ENCODE data around the gene LHX1. TPM values are rescaled to one million over a fixed set of nuclear protein-coding genes. Genes with fewer than 3 reads are reported as not detected.

LHX1 gene
- total RNA-seq, 3 donors from 2014 or later (not counting 1 experiment from before 2014, with no cell fraction given) = not detected

DNA sequence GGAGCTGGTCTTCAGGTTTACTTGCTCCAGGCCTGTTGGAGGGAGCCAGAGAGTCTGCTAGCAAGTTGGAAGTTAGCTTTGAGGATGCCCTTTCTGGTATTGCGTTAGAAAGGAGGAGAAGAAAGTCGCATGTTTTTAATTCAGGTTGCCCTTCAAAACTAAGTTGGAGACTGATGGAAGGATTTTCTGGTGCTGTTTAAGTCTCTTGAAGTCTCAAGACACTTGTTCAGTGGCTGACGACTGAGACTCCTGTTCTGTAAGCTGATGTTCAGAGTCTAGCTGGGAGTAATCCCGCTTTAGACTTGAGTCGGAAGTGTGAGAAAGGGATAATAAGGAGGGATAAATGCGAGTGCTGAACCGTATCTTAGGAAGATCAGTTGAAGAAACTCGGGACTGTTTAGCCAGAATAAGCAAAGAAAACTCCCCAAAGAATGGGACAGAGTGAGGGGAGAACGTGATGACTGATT lies 12.2 kb downstream of the LHX1 start:
- Histone ChIP-seq H3K36me3 (ENCODE audit: control insufficient read depth, insufficient read depth, low read length) (peaks cover 25% of the 10 kb centered on the region), H3K4me3 (ENCODE audit: low read length) (peak overlapping the region; percentile 93), H3K4me1 (ENCODE audit: control insufficient read depth, insufficient read depth, low read length) (peaks cover 21% of the 10 kb centered on the region), H3K27ac (ENCODE audit: low read length) (peak overlapping the region; percentile 88), H3K9me3 (ENCODE audit: control insufficient read depth, insufficient read depth, low read length) (no peaks in the 10 kb centered on the region), H3K27me3 (ENCODE audit: control insufficient read depth, insufficient read depth, low read length) (peaks cover 32% of the 10 kb centered on the region)
- no peak for DNase-seq
- Mint-ChIP-seq H3K36me3 (peaks cover 21% of the 10 kb centered on the region), H3K27ac (peak overlapping the region; percentile 95 to 96), H3K4me3 (peak overlapping the region; percentile 100), H3K9me3 (no peaks in the 10 kb centered on the region), H3K4me1 (peaks cover 57 to 59% of the 10 kb centered on the region in 2 donors), H3K27me3 (ENCODE audit: low read depth in 2 of 2) (peaks cover 24 to 27% of the 10 kb centered on the region in 2 donors)
- 21% methylated on average over 9 of the region's 9 CpGs for WGBS (ENCODE audit: insufficient coverage)
- TF ChIP-seq, protein P1, sequence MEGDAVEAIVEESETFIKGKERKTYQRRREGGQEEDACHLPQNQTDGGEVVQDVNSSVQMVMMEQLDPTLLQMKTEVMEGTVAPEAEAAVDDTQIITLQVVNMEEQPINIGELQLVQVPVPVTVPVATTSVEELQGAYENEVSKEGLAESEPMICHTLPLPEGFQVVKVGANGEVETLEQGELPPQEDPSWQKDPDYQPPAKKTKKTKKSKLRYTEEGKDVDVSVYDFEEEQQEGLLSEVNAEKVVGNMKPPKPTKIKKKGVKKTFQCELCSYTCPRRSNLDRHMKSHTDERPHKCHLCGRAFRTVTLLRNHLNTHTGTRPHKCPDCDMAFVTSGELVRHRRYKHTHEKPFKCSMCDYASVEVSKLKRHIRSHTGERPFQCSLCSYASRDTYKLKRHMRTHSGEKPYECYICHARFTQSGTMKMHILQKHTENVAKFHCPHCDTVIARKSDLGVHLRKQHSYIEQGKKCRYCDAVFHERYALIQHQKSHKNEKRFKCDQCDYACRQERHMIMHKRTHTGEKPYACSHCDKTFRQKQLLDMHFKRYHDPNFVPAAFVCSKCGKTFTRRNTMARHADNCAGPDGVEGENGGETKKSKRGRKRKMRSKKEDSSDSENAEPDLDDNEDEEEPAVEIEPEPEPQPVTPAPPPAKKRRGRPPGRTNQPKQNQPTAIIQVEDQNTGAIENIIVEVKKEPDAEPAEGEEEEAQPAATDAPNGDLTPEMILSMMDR (IDR thresholded peaks at IDR 0.05) = no peak
- intact Hi-C loops (cut with micrococcal nuclease) = loop anchor here (2.0 to 10.0 kb wide), 4 partner anchors 15 to 1075 kb away; partner anchors contain the start of gene SYNRG
- ATAC-seq = peak in 1 of 3 donors; percentile 14

DNA sequence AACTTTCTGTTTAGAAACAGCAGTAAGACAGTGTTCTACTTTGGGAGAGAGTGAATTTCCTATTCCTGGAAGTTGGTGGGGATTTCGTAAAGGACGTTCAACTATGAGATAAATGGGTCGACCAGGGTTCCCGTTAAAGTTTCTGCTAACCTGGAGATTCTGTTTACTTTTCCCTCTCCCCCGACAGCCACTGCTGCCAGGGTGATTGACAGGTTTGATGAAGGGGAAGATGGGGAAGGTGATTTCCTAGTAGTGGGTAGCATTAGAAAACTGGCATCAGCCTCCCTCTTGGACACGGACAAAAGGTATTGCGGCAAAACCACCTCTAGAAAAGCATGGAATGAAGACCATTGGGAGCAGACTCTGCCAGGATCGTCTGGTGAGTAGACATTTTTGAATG lies 12.8 kb downstream of the LHX1 start:
- Mint-ChIP-seq H3K27ac (peak overlapping the region; percentile 95 to 96), H3K4me1 (peaks cover 59 to 62% of the 10 kb centered on the region in 2 donors), H3K4me3 (peak overlapping the region; percentile 100), H3K27me3 (ENCODE audit: low read depth in 2 of 2) (peaks cover 18 to 22% of the 10 kb centered on the region in 2 donors), H3K36me3 (peaks cover 24% of the 10 kb centered on the region), H3K9me3 (no peaks in the 10 kb centered on the region)
- ATAC-seq (no peak), DNase-seq (no peak)
- intact Hi-C loops (cut with micrococcal nuclease) = no loop called here
- Histone ChIP-seq H3K36me3 (ENCODE audit: control insufficient read depth, insufficient read depth, low read length) (peaks cover 30% of the 10 kb centered on the region), H3K4me3 (ENCODE audit: low read length) (peak overlapping the region; percentile 93), H3K27me3 (ENCODE audit: control insufficient read depth, insufficient read depth, low read length) (peaks cover 26% of the 10 kb centered on the region), H3K9me3 (ENCODE audit: control insufficient read depth, insufficient read depth, low read length) (no peaks in the 10 kb centered on the region), H3K4me1 (ENCODE audit: control insufficient read depth, insufficient read depth, low read length) (peaks cover 21% of the 10 kb centered on the region), H3K27ac (ENCODE audit: low read length) (no peak overlapping the region)
- WGBS (ENCODE audit: insufficient coverage) = 71% methylated on average over 7 of the region's 8 CpGs
- TF ChIP-seq, protein P1 (IDR thresholded peaks at IDR 0.05) = no peak

DNA sequence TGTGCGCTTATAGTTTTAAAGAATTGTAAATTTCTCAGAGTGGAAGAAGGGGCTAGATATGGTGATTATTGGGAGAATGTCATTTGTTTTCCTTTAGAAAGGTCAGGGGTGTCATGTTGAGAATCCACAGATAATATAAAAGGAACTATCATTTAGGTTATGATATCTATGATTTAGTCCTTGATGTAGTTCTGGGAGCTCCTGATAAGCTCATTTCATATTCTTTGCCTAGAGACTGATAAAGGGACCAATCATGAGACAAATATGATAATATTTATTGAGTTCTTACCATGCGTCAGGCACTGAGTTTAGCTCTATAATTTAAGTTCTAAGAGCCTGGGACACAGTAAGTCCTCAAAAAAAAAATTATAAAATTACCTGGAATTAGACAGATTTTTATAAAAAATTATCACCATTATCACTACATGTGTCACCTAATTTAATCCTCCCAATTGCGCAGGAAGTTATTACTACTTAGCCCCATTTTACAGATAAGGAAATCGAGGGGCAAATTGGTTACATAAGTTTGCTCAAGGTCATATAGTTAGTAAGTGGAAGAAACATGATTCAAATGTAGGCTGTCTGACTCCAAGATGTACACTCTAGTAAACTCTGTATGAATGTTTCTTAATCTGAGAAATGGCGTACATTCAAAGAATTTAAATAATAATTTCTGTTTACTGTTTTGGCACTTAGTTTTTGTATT lies 14.0 kb downstream of the LHX1 start:
- no peak overlapping the region for H3K27ac Mint-ChIP-seq
- peaks cover 24% of the 10 kb centered on the region for H3K36me3 Mint-ChIP-seq
- DNase-seq (no peak), ATAC-seq (no peak)
- peaks cover 59 to 66% of the 10 kb centered on the region in 2 donors for H3K4me1 Mint-ChIP-seq
- intact Hi-C loops (cut with micrococcal nuclease) = no loop called here
- Histone ChIP-seq H3K27me3 (ENCODE audit: control insufficient read depth, insufficient read depth, low read length) (peaks cover 14% of the 10 kb centered on the region), H3K4me3 (ENCODE audit: low read length) (no peak overlapping the region), H3K9me3 (ENCODE audit: control insufficient read depth, insufficient read depth, low read length) (no peaks in the 10 kb centered on the region), H3K4me1 (ENCODE audit: control insufficient read depth, insufficient read depth, low read length) (peaks cover 21% of the 10 kb centered on the region), H3K27ac (ENCODE audit: low read length) (no peak overlapping the region), H3K36me3 (ENCODE audit: control insufficient read depth, insufficient read depth, low read length) (peaks cover 42% of the 10 kb centered on the region)
- peak overlapping the region; percentile 29 for H3K4me3 Mint-ChIP-seq
- H3K27me3 Mint-ChIP-seq (ENCODE audit: low read depth in 2 of 2) = peaks cover 12% of the 10 kb centered on the region in 2 donors
- H3K9me3 Mint-ChIP-seq = no peaks in the 10 kb centered on the region
- TF ChIP-seq, protein P1 (IDR thresholded peaks at IDR 0.05) = no peak
- 92% methylated on average over 2 of the region's 5 CpGs for WGBS (ENCODE audit: insufficient coverage)
